Sigmoid colon (tissue), 4 donors: ENCODE measurements around the gene AMD1.

ENCODE experiments used
- CTCF ChIP-seq, 4 experiments: fragments of 450-650 bp in 3 of 4; fragments of 200-600 bp in 1 of 4; IDR thresholded peaks; one replicate each; pipeline ENCODE4 v1.5.1; 2016 to 2019; ENCODE audit warnings: antibody characterized with exemption in 4 of 4, mild to moderate bottlenecking in 3 of 4, moderate library complexity in 2 of 4
- EP300 ChIP-seq, 4 donors: sonication (generic); formaldehyde crosslinking; IDR thresholded peaks; one replicate each; pipeline ENCODE4 v1.6.1; 2017; ENCODE audit warnings: antibody characterized with exemption in 4 of 4
- POLR2A ChIP-seq, 2 donors: fragments of 450-650 bp; IDR thresholded peaks; one replicate each; pipeline ENCODE4 v1.6.1; 2016; ENCODE audit warnings: antibody characterized with exemption in 2 of 2, mild to moderate bottlenecking in 2 of 2, moderate library complexity in 2 of 2
- POLR2AphosphoS5 ChIP-seq, 4 donors: sonication (generic); formaldehyde crosslinking; IDR thresholded peaks; one replicate each; pipeline ENCODE4 v1.6.1; 2017; ENCODE audit warnings: antibody characterized with exemption in 4 of 4

GRCh38 chr6:110933912-110934311, 59.3 kb downstream of the AMD1 start:
- TF ChIP-seq CTCF (IDR thresholded peaks at IDR 0.05) (no peak), POLR2A (IDR thresholded peaks at IDR 0.05) (no peak), EP300 (IDR thresholded peaks at IDR 0.05) (no peak), POLR2AphosphoS5 (IDR thresholded peaks at IDR 0.05) (no peak)
